ENCODE results near the gene SETD2. TPM values are rescaled to one million over a fixed set of nuclear protein-coding genes. Genes with fewer than 3 reads are reported as not detected.
A peak's percentile ranks its signal among the peaks of the same experiment; 100 is the strongest.
"Not testable (repeated sequence)": the region's sequence is repeated elsewhere in the genome, so short reads cannot be mapped to it uniquely, and the experiment has no call there.

Gene SETD2
- total and polyA plus RNA-seq, 2 donors (not counting 1 experiment from before 2014, with no cell fraction given) = 22.6 to 91.4 TPM

- ATAC-seq (ENCODE audit: low read depth) = no peak
- no peak overlapping the region for H3K27ac Mint-ChIP-seq
- peaks cover 12% of the 10 kb centered on the region for H3K4me1 Mint-ChIP-seq
- 95% methylated on average over 3 of the region's 3 CpGs for whole genome bisulfite sequencing (ENCODE audit: insufficient coverage)
- Histone ChIP-seq H3K27me3 (replicated peaks in 1 of 4; ENCODE audit: control extremely low read depth in 1 of 4, control insufficient read depth in 3 of 4, insufficient read depth in 4 of 4, low read length in 3 of 4) (no peaks in the 10 kb centered on the region), H2AFZ (ENCODE audit: insufficient read depth, low read depth, low read length, poor library complexity, severe bottlenecking) (no peak overlapping the region), H3K4me2 (replicated peaks; ENCODE audit: low read depth, low read length, poor library complexity, severe bottlenecking) (no peak overlapping the region), H3K4me3 (ENCODE audit: control extremely low read depth in 1 of 5, extremely low read depth in 1 of 5, insufficient read depth in 1 of 5, low read depth in 2 of 5, low read length in 4 of 5) (no peak overlapping the region), H3K79me2 (ENCODE audit: control insufficient read depth, insufficient read depth, low read length) (peaks cover 33% of the 10 kb centered on the region), H4K20me1 (ENCODE audit: control insufficient read depth, insufficient read depth, low read length, poor library complexity, severe bottlenecking) (peaks cover 7% of the 10 kb centered on the region), H3K36me3 (replicated peaks in 1 of 2; ENCODE audit: control extremely low read depth in 1 of 2, control insufficient read depth in 1 of 2, extremely low read depth in 1 of 2, insufficient read depth in 2 of 2, low read length in 1 of 2) (peaks cover 8 to 70% of the 10 kb centered on the region in 2 experiments), H3K9me3 (ENCODE audit: control extremely low read depth in 1 of 3, control insufficient read depth in 2 of 3, insufficient read depth in 1 of 3, low read length in 2 of 3) (peaks cover 0 to 7% (median 1%) of the 10 kb centered on the region in 3 donors), H3K9ac (ENCODE audit: low read length) (no peak overlapping the region), H3K27ac (ENCODE audit: low read length in 2 of 2) (no peak overlapping the region), H3K4me1 (ENCODE audit: control insufficient read depth in 2 of 2, insufficient read depth in 2 of 2, low read length in 2 of 2) (no peaks in the 10 kb centered on the region)
- no peak for TF ChIP-seq CTCF (IDR thresholded peaks at IDR 0.05)
- TF ChIP-seq EZH2 (IDR thresholded peaks at IDR 0.05; ENCODE audit: borderline replicate concordance, insufficient read depth, low read depth, low read length, poor library complexity, severe bottlenecking) = no peak
- no peaks in the 10 kb centered on the region for H3K9me3 Mint-ChIP-seq (ENCODE audit: insufficient read depth)
- no peaks in the 10 kb centered on the region for H3K27me3 Mint-ChIP-seq
- POLR2A ChIA-PET = no interaction called here
- no peak for DNase-seq
- H3K4me3 Mint-ChIP-seq = no peak overlapping the region
- intact Hi-C loops (cut with micrococcal nuclease) = no loop called here
- CTCF ChIA-PET = interaction anchor here (1.4 kb wide), 1 partner anchor 9 kb away, joined by 3 read pairs; no protein-coding TSS in a partner anchor
Observed at GRCh38 chr3:47121409-47121808, 42.5 kb downstream of the SETD2 start.

GRCh38 chr3:47120138-47120537 is 43.8 kb downstream of the SETD2 start:
- no peak overlapping the region for H3K9ac ChIP-seq (ENCODE audit: low read length)
- H3K79me2 ChIP-seq (ENCODE audit: control insufficient read depth, insufficient read depth, low read length) = peaks cover 33% of the 10 kb centered on the region
- no peaks in the 10 kb centered on the region for H3K4me1 ChIP-seq (ENCODE audit: control insufficient read depth in 2 of 2, insufficient read depth in 2 of 2, low read length in 2 of 2)
- Mint-ChIP-seq H3K27me3 (no peaks in the 10 kb centered on the region), H3K27ac (no peak overlapping the region), H3K4me1 (peaks cover 12% of the 10 kb centered on the region), H3K9me3 (ENCODE audit: insufficient read depth) (no peaks in the 10 kb centered on the region), H3K4me3 (no peak overlapping the region)
- peaks cover 0 to 7% (median 1%) of the 10 kb centered on the region in 3 donors for H3K9me3 ChIP-seq (ENCODE audit: control extremely low read depth in 1 of 3, control insufficient read depth in 2 of 3, insufficient read depth in 1 of 3, low read length in 2 of 3)
- CTCF ChIA-PET = interaction anchor here (1.0 kb wide), 1 partner anchor 202 kb away, joined by 4 read pairs; no protein-coding TSS in a partner anchor
- DNase-seq (no peak), ATAC-seq (ENCODE audit: low read depth) (no peak)
- H4K20me1 ChIP-seq (ENCODE audit: control insufficient read depth, insufficient read depth, low read length, poor library complexity, severe bottlenecking) = peaks cover 7% of the 10 kb centered on the region
- WGBS (ENCODE audit: insufficient coverage) = 100% methylated on average over 1 of the region's 1 CpG
- no peaks in the 10 kb centered on the region for H3K27me3 ChIP-seq (replicated peaks in 1 of 4; ENCODE audit: control extremely low read depth in 1 of 4, control insufficient read depth in 3 of 4, insufficient read depth in 4 of 4, low read length in 3 of 4)
- peaks cover 9 to 78% of the 10 kb centered on the region in 2 experiments for H3K36me3 ChIP-seq (replicated peaks in 1 of 2; ENCODE audit: control extremely low read depth in 1 of 2, control insufficient read depth in 1 of 2, extremely low read depth in 1 of 2, insufficient read depth in 2 of 2, low read length in 1 of 2)
- TF ChIP-seq EZH2 (IDR thresholded peaks at IDR 0.05; ENCODE audit: borderline replicate concordance, insufficient read depth, low read depth, low read length, poor library complexity, severe bottlenecking) = no peak
- no peak for TF ChIP-seq CTCF (IDR thresholded peaks at IDR 0.05)
- peak overlapping the region in 1 of 2 donors; percentile 20 for H3K27ac ChIP-seq (ENCODE audit: low read length in 2 of 2)
- H3K4me3 ChIP-seq (ENCODE audit: control extremely low read depth in 1 of 5, extremely low read depth in 1 of 5, insufficient read depth in 1 of 5, low read depth in 2 of 5, low read length in 4 of 5) = no peak overlapping the region
- H2AFZ ChIP-seq (ENCODE audit: insufficient read depth, low read depth, low read length, poor library complexity, severe bottlenecking) = no peak overlapping the region
- intact Hi-C loops (cut with micrococcal nuclease) = no loop called here
- no peak overlapping the region for H3K4me2 ChIP-seq (replicated peaks; ENCODE audit: low read depth, low read length, poor library complexity, severe bottlenecking)
- POLR2A ChIA-PET = no interaction called here

GRCh38 chr3:47119387-47119786 is 44.5 kb downstream of the SETD2 start:
- CTCF ChIA-PET = not testable (repeated sequence)

More at GRCh38 chr3:47119387-47119786, 44.5 kb downstream of the SETD2 start:
- H3K4me3 Mint-ChIP-seq; POLR2A ChIA-PET; H2AFZ ChIP-seq (ENCODE audit: insufficient read depth, low read depth, low read length, poor library complexity, severe bottlenecking); H3K27ac ChIP-seq (ENCODE audit: low read length in 2 of 2); H3K4me3 ChIP-seq (ENCODE audit: control extremely low read depth in 1 of 5, extremely low read depth in 1 of 5, insufficient read depth in 1 of 5, low read depth in 2 of 5, low read length in 4 of 5); intact Hi-C loops (cut with micrococcal nuclease); ATAC-seq (ENCODE audit: low read depth); H4K20me1 ChIP-seq (ENCODE audit: control insufficient read depth, insufficient read depth, low read length, poor library complexity, severe bottlenecking); H3K4me2 ChIP-seq (replicated peaks; ENCODE audit: low read depth, low read length, poor library complexity, severe bottlenecking); H3K9ac ChIP-seq (ENCODE audit: low read length); H3K27me3 Mint-ChIP-seq; H3K9me3 ChIP-seq (ENCODE audit: control extremely low read depth in 1 of 3, control insufficient read depth in 2 of 3, insufficient read depth in 1 of 3, low read length in 2 of 3); H3K27ac Mint-ChIP-seq; H3K4me1 ChIP-seq (ENCODE audit: control insufficient read depth in 2 of 2, insufficient read depth in 2 of 2, low read length in 2 of 2); DNase-seq; H3K27me3 ChIP-seq (replicated peaks in 1 of 4; ENCODE audit: control extremely low read depth in 1 of 4, control insufficient read depth in 3 of 4, insufficient read depth in 4 of 4, low read length in 3 of 4); H3K9me3 Mint-ChIP-seq (ENCODE audit: insufficient read depth): not testable (repeated sequence)
- H3K36me3 ChIP-seq (replicated peaks in 1 of 2; ENCODE audit: control extremely low read depth in 1 of 2, control insufficient read depth in 1 of 2, extremely low read depth in 1 of 2, insufficient read depth in 2 of 2, low read length in 1 of 2) = peaks cover 9 to 81% of the 10 kb centered on the region in 2 experiments
- peaks cover 39% of the 10 kb centered on the region for H3K79me2 ChIP-seq (ENCODE audit: control insufficient read depth, insufficient read depth, low read length)
- WGBS (ENCODE audit: insufficient coverage) = 85% methylated on average over 1 of the region's 5 CpGs
- peaks cover 15% of the 10 kb centered on the region for H3K4me1 Mint-ChIP-seq

Measured in B cell (primary cell).